ENCODE measurements around the gene GPR141.
"Not testable (repeated sequence)": the region's sequence is repeated elsewhere in the genome, so short reads cannot be mapped to it uniquely, and the experiment has no call there.

GPR141 gene

DNA sequence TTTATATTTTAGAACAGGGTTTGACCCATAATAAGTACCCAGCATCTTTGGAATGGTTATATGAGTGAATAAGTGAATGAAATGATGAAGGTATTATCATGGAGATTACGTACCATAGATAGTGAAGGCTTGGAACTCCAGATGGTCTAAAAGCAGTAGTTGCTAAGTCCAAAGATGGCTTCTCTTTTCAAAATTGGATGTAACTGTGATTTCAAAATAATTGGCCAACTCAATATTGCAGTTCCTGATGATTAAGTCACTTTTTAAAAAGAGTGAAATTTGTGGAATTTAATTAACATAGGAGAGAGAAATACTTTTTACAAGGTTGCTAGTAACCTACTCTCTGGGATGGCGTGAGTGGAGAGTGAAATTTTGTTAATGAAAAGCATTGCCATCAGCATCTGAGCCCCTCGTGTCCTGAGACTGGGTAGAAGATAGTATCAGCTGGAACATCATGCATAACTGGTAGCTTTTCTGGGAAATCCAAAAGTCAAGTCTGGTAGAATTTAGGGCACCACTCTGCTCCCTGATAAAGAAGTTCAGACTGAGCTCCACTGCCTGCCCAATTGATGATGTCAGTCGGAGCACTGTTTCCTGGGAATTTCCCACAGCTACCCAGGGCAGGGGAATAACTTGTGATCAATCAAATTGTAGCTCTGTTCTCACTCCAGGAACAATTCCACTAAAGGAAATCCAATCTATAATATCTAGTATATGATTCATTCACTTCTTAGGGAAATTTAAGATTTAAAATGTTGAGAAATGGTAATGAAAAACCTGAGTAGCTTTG lies 3.2 kb downstream of the GPR141 start:
- DNase-seq (ENCODE audit: low read depth), result no peak

DNA sequence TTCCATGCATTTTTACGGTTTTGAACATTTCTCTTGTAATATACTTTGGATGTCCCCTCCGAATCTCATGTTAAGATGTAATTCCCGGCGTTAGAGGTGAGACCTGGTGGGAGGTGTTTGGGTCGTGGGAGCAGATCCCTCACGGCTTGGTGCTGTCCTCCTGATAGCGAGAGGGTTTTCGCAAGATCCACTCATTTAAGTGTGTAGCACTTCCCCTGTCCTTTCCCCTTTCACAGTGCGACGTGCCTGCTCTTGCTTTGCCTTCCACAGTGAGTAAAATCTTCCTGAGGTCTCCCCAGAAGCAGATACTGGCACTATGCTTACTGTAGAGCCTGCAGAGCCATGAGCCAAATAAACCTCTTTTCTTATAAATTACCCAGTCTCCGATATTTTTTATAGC lies 6.6 kb downstream of the GPR141 start:
- DNase-seq (ENCODE audit: low read depth), result no peak

DNA sequence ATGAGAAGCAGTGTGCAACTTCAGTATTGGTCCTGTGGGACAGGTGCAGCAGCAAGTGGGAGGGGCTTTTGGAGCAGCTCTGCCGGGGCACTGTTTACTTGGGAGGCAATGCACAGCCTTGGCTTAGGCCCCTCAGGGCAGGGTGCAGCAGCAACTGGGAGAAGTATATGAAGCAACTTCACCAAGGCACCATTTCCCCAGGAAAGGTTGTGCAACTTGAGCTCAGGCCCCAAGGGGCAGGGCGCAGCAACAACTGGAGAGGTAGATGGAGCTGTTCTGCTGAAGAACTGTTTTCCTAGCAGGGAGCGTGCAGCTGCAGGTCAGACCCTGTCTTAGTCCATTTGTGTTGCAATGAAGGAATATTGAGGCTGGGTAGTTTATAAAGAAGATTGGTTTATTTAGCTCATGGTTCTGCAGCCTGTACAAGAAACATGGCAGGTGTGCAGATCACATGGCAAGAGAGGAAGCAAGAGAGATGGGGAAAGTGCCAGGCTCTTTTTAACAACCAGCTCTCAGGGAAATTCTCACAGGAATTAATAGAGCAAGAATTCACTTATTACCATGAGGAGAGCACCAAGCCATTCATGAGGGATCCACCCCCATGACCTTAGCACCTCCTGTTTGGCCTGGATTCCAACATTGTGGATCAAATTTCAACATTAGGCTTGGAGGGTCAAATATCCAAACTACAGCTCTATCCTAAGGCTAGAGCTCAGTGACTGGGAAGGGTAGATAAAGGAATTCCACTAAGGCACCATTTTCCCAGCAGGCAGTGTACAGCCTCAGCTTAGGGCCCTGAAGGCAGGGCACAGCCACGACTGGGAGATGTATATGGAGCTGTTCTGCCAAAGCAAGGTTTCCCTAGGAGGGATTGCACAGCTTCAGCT lies 10.9 kb downstream of the GPR141 start:
- no peak for DNase-seq (ENCODE audit: low read depth)

DNA sequence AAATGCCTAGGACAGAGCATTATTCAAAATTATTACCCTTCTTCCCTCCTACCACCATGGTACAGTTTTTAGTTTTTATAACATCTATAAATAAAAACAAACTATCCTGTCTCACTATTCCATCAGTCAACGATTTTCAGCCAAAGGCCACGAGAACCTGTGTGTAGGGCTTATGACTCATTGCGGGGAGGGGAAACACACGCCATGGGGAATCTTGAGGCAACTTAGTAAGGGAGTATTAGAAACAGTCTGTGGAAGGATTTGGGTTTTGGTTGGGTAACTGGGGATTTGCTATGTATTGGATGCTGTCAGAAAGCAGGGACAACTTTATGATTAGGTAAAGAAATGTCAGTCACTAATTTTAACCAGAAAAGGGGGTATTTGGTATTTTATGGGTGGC lies 14.7 kb downstream of the GPR141 start:
- DNase-seq (ENCODE audit: low read depth), result no peak

DNA sequence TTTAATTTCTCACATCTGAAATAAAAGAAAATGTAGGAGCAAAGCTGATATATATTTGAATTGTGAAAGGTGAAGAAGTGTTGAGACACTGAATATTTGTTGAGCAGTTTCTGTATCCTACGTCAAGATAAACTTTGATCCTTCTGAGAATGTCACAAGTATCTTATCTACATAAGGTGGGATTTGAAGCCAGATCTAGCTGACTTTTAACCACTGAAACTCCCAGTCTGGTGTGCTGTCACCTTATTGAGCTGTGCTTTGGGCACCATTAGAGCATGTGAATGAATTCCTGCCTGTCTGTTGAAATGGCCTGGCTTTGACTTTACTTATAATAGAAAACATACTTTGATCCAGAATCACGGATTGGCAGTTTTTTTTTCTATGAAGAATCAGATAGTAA lies 15.2 kb downstream of the GPR141 start:
- no peak for DNase-seq (ENCODE audit: low read depth)

DNA sequence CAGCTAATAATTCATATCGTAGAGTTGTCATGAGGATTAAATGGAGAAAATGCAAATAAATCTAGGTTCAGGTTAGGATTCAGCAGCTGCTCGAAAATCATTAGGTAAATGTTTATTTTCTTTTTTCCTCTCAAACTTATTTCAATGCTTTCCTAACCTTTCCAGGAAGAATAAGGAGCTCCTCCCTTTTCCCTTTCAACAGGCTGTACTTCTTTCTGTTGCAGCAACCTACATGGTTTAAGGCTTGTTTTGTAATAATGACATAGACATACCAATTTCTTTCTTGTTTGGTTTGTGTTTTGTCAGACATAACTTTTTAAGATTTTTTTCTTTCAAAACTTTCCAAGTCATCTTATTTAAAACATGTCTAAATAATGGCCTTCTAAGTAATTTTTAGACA lies 18.2 kb downstream of the GPR141 start:
- DNase-seq (ENCODE audit: low read depth), result no peak

DNA sequence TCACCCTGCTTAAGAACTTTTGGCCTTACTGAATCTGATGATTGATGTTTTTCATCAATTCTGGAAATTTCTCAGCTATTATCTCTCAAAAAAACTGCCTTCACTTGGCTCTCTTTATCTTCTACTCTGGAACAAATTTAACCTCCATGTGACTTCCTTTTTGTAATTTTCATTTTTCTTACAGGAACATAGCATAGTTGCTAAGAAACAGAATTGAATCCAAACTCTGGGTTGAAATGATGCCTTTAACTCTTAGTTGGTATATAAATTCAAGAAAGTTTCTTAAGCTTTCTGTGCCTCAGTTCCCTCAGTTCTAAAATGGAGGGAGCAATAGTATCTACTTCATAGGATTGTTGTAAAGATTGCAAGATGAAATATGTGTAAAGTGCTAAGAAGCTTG lies 19.8 kb downstream of the GPR141 start:
- DNase-seq (ENCODE audit: low read depth), result no peak

DNA sequence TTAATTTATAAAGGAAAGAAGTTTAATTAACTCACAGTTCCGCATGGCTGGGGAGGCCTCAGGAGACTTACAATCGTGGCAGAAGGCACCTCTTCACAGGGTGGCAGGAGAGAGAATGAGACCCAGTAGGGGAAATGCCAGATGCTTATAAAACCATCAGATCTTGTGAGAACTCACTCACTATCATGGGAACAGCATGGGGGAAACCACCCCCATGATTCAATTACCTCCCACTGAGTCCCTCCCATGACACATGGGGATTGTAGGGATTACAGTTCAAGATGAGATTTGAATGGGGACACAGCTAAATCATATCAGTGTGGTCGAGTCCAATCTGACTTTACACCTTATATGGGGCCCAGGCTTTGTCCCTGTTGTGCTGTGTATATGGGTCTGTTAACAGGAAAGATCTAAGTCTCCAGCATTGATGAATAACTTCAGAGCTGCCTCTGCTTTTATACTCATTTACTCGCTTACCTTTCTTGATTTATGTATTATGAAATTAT lies 20.8 kb downstream of the GPR141 start:
- DNase-seq (ENCODE audit: low read depth), result not testable (repeated sequence)

DNA sequence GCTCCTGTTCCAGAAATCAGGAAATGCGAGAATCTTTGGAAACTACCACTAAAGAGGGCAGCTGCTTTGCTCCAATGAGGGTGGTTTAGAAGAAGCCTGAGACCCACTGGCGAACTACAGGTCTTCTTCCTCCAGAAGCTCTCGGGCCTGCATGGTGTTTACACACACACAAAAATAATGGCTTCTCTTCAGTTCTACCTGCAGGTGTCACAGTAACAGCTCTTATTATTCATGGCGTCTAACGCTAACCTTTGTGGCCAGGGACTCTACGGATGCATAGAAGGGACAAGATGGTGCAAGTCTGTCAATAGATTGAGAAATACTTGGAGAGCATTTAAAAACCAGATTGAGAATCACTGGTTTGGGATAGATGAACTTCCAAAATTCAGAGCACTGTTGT lies 22.4 kb downstream of the GPR141 start:
- DNase-seq (ENCODE audit: low read depth), result no peak

DNA sequence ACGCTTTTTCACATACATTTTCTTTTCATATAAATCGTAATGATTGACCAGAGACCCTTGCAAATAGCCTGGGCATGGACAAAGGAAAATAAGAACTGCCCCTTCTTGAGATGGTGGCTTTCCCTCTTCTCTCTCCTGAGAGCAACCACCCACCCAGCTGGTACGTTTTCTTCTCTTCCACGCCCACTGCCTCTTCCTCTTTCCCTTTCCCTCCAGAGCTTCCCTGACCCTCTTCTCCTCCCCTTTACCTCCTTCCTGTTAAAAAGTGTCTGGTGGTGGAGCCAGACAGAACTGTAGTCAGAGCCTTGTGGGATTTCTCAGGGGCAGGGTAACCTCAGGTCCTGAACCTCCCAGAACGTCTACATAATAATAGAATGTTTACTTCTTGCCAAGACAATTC lies 23.2 kb downstream of the GPR141 start:
- no peak for DNase-seq (ENCODE audit: low read depth)

DNA sequence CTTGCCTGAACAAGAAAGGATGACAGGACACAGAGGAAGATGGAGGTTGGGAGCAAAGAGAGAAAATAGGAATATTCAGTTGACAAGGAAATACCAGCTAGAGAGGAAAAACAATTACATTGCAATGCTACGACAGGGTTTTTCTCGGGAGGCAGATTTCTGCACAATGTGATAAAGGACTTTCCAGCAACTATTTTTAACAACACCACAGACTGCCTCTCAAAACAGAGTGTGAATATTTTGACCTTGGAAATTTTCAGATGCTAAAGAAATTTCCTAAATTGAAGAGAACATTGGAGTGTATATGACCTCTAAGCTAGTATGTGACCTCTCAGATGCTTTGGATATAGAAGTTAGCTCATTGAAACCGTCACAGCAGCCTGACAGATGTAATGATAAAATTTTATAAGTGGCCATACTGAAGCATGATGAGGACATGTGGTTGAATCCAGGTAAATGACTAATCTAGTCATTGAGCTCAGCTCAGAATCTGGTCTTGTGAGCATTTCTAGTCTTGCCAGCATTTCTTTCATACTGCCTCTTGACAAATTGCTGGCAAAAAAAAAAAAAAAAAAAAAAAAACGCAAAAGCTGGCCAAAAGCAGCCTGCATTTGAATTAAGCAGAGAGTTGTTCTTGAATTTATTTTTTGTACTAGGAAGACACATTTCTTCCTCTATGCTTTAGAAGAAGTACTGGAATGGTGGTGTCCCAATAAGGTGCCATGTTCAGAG lies 24.4 kb downstream of the GPR141 start:
- no peak for DNase-seq (ENCODE audit: low read depth)

DNA sequence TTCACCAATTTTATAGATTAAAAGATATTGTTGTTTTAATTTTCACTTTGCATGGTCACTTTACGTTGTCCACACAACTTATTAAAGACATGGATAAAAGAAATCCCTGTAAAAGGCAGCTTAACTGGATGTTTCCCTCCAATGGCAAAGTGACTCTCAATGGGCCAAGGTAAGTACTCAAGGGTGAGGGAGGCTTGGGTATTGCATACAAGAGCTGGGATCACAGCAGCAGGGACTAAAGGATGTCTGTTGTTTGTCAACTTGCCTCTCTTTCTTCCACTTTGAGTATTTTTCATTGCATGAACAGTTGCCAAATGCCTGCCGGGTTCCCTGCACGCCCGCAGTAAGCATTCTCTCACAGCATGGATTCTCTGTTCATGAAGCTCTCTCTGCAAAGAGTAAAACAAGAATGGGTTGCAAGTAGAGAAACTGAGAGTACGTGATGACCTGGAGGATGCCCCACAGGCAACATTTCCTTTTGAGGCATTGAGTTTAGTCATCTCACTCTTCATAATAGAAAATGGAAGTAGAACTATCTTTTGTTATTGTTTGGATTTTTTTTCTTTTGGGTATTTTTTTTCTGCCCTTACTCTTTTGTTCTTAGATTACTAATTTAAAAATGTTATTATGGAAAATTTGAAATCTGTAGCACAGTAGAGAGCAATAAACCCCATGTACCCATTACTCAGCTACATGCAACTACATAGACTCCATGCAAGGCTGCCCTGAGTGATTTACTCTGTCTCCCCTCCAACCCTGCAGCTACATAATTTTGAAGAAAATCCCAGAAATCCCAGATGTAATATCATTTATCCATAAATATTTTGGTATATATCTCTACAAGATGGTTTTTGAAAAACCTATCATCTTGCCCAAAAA lies 26.3 kb downstream of the GPR141 start:
- no peak for DNase-seq (ENCODE audit: low read depth)

DNA sequence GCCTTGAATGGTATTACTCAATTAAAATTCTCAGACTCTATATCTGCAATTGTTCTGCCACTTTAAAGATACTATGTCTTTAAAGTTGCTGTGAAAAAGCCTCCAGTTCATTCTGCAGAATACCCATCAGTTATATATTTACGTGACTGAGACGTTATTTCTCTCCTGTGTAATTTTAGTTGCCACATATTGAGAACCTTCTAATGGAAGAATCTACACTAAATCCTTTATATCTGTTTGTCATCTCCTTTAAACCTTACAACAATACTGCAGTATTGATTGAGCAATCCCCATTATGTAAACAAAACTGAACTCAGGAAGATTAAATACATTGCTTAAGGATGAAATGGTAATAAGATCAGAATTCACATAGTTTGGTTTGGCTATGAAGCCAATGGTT lies 30.0 kb downstream of the GPR141 start:
- DNase-seq (ENCODE audit: low read depth), result no peak

DNA sequence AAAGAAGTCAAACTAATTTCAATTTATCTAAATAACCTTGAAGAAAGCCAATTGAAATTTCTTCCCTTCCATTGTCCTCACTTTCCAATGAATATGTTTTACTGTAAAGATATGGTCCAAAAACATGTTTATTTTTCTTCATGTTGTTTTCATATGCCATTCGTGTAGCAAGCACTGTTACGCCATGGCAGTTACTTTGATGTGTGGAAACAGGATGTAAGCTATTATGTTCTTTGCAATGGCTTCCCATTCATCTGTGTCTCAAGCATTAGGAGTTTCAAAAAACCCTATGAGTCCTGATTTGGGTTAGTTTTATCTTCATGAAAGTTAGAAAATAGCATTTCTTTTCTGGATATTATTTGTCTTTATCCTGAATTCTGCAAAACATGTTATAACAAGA lies 31.0 kb downstream of the GPR141 start:
- DNase-seq (ENCODE audit: low read depth), result no peak

DNA sequence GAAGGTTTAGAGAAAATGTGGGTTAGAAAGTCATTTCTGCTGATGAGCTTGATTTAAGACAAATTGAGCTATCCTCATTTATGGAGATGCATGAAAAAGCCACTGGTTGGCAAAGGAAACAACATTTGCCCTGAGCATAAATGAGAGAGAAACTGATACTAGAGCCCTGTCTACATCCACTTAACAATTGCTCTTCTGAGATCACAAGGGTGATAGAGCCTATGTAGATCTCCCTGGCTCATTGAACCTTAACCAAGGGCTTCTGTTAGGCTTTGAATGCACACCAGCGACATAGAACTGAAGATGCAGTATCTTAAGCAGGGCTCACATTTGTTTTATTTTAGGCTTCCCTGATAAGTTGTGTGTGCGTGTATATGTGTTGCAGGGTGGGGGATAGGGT lies 35.0 kb downstream of the GPR141 start:
- DNase-seq (ENCODE audit: low read depth), result no peak

DNA sequence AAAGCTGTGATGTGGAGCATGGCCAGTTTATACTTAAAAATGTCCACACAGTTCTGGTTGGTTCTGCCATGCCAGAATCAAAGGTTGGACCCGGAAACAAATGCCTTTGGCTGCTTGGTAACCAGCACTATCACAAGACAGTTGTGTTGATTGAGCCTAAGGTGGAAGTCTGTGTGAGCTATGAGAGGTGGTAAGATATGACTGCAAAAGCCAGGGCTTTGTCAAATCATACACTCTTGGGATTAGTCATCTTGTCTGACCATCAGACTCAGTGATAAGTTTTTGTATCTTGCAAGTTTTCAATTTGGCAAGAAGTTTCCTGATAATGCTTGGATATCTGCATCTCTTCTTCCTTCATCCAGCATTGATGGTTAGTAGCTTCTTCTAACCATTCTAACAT lies 35.5 kb downstream of the GPR141 start:
- DNase-seq (ENCODE audit: low read depth), result no peak

DNA sequence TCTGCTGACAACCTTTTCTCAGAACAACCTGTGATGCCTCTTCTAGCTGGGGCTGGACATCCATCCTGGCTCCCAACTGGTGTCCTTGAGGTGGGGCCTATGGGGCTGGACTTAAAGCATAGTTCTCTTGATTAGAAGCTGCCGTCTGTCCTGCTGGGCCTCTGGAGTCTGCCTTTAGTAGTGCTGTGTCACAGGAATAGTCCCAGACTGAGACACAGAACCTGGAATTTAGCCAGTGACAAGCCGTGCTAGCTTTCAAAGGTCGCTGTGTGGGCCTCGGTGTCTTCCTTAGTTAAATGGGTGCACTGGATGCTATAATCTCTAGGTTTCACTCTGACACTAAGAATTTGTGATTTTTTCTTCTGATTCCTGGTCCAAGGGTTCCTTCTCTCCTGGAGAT lies 41.2 kb downstream of the GPR141 start:
- DNase-seq (ENCODE audit: low read depth), result no peak

DNA sequence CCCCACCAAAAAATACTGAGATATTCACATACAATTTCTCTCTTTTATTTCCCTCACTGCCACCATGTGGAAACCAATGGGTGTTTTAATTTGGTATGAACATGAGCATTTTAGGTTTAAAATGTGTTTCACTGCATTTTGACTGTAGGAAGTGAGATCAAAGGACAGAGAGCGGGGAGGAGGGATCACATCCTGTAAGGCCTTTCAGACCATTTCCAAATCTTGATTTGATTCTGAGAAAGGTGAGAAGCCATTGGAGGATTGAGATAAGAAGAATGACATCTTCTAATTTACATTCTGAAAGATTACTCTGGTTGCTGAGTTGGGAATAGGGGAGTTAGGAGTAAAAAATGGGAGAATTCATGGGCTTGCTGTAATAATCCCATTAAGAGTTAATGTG lies 42.5 kb downstream of the GPR141 start:
- DNase-seq (ENCODE audit: low read depth), result no peak

DNA sequence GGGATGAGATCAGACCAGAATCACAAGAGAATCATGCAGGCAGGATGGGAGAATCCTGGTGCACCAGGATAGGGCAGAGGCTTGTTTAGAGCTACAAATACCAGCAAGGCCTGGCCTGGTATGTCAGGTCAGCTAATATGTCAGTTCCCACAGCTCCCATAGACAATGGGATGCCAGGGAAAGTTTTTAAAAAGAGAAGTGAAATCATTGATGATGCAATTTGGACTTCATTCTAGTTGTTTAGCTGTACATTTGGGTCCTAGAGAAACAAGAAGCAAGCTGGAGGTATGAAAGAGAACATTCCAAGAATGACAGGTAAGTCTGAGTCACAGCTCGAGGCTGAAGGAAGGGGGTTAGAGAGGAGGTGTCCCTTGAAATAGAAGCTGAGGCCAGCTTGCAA lies 45.2 kb downstream of the GPR141 start:
- no peak for DNase-seq (ENCODE audit: low read depth)

DNA sequence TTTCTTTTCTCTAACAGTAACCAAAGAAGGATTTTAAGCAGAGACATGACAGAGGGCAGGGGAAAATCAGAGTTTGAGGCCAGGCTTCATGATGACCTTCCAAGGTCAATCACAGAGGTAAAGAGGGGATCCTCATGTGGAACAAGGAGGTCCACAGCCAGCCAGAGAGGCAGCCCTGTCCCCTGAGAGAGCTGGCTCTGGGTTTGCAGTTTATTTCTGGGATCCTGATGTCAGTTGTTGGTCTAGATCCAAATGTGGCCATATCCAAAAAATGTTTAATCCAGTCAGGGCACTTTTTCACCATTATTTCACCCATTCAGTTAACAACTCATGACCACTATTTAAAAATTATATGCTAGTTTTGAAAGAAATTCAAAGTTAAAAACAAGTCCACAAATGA lies 45.6 kb downstream of the GPR141 start:
- no peak for DNase-seq (ENCODE audit: low read depth)

DNA sequence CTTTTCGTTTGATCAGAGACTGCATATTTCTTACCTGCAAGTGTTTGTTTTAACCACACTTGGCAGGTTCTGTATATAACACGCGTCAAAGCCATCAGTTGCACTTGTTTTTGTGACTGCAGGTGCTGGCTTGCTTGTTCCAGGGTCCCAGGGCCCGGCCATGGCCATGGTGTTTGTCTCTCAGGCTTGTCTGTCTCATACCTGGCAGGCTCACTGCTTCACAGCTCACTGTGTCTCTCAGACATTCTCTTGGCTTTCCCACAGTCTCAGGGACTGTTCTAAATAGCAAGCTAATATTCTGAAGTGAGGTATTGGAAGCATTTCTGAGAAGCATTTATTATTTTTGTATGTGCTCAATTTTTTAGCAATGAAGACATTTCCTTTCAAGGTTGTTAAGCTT lies 46.9 kb downstream of the GPR141 start:
- DNase-seq (ENCODE audit: low read depth), result no peak

DNA sequence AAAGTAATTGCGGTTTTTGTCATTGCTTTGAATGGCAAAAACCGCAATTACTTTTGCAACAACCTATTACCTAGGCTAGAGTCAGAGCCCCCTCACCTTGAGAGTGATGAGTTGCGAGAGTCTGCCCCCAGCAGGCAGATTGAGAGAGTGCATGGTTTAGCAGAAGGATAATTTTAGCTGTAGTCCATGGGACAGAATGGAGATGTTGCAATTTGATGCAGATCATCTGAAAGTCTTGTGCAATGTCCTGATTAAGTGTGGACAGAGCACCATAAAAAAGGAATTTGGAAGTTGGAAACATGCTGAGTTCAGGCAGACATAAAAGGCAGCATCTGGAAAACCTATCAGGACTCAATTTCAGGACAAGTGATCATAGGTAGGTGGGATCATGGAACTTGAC lies 48.7 kb downstream of the GPR141 start:
- peak; percentile 9 for DNase-seq (ENCODE audit: low read depth)

Measured in GM04503 (cell line).